Skin epidermis (tissue), 12 donors: ENCODE measurements around the gene ELMOD3.
"Not testable (repeated sequence)": the region's sequence is repeated elsewhere in the genome, so short reads cannot be mapped to it uniquely, and the experiment has no call there.

Experiments used
- H3K27ac ChIP-seq, 21 experiments: fragments of 200-600 bp; sonication (generic) in 11 of 21; one replicate each; pipeline ENCODE4 v1.5.0; 2020; ENCODE audit warnings: mild to moderate bottlenecking in 3 of 21, inconsistent platforms in 2 of 21, moderate library complexity in 2 of 21
- H3K4me3 ChIP-seq, 7 experiments: fragments of 200-600 bp; sonication (generic) in 2 of 7; one replicate each; pipeline ENCODE4 v1.5.0; 2020; ENCODE audit warnings: inconsistent platforms in 2 of 7, mild to moderate bottlenecking in 2 of 7, moderate library complexity in 1 of 7

The ELMOD3 gene

GRCh38 chr2:85354286-85355072 is at the start of gene ELMOD3, which contains the start of gene RETSAT:
TSS of gene ELMOD3 (plus strand) at chr2:85354769. CDS start at chr2:85357199, 2,430 bp downstream.
TSS of gene RETSAT (minus strand) at chr2:85354528. CDS start at chr2:85354507, 21 bp downstream.
- Histone ChIP-seq H3K27ac (peak within 1 kb of the TSS; percentile 43 to 97 (median 91)), H3K4me3 (peak within 1 kb of the TSS; percentile 57 to 79 (median 63))

GRCh38 chr2:85307527-85307897 is 47.1 kb upstream of the ELMOD3 start:
- H3K4me3 ChIP-seq, result no peak overlapping the region
- peak overlapping the region in 2 of 21 experiments; percentile 8 to 36 for H3K27ac ChIP-seq

DNA sequence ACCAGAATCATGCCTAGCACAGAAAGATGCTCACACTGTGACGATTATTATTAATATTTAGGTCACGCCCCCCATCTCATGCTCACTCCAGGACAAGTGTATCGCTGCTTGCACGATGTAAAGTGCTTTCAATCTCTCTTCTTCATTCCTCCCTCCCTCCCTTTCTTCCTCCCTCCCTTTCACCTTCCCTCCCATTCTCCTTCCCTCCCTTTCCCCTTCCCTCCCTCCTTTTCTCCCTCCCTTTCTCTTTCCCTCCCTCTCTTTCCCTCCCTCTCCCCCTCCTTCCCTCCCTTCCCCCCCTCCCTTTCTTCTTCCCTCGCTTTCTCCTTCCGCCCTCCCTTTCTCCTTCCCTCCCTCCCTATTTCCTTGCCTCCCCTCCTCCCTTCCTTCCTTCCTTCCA is 46.4 kb upstream of the ELMOD3 start:
- H3K27ac ChIP-seq, result no peak overlapping the region
- H3K4me3 ChIP-seq, result no peak overlapping the region

GRCh38 chr2:85308896-85309555 is 45.5 kb upstream of the ELMOD3 start:
- Histone ChIP-seq H3K4me3 (no peak overlapping the region), H3K27ac (peak overlapping the region in 9 of 21 experiments; percentile 6 to 71 (median 56))

GRCh38 chr2:85309699-85310321 is 44.8 kb upstream of the ELMOD3 start:
- Histone ChIP-seq H3K4me3 (no peak overlapping the region), H3K27ac (peak overlapping the region in 9 of 21 experiments; percentile 8 to 63 (median 29))

- H3K27ac ChIP-seq, result peak overlapping the region in 5 of 21 experiments; percentile 21 to 63 (median 56)
- no peak overlapping the region for H3K4me3 ChIP-seq
These were observed 44.2 kb upstream of the ELMOD3 start for GRCh38 chr2:85310330-85310729.

DNA sequence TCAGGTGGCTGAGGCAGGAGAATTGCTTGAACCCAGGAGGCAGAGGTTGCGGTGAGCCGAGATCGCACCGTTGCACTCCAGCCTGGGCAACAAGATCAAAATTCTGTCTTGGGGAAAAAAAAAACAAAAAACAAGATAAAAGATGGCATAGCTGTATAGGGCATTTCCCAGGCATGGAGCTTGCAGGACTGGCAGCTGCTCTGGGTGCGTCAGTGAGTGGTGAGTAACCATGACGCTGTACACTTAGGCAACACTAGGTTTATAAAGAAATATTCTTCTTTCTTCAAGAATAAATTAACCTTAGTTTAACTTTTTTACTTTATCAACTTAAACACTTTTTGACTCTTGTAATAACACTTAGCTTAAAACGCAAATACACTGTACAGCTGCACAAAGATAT is 42.2 kb upstream of the ELMOD3 start:
- Histone ChIP-seq H3K27ac (no peak overlapping the region), H3K4me3 (no peak overlapping the region)

- Histone ChIP-seq H3K4me3 (no peak overlapping the region), H3K27ac (peak overlapping the region in 1 of 21 experiments; percentile 11)
These were observed 39.7 kb upstream of the ELMOD3 start for GRCh38 chr2:85314884-85315242.

- H3K4me3 ChIP-seq, H3K27ac ChIP-seq: not testable (repeated sequence)
These were observed 38.6 kb upstream of the ELMOD3 start for GRCh38 chr2:85315921-85316320.

GRCh38 chr2:85318222-85319074 is 36.1 kb upstream of the ELMOD3 start:
- Histone ChIP-seq H3K4me3 (no peak overlapping the region), H3K27ac (peak overlapping the region in 1 of 21 experiments; percentile 34)

GRCh38 chr2:85319796-85320195 is 34.8 kb upstream of the ELMOD3 start:
- H3K27ac ChIP-seq, result no peak overlapping the region
- no peak overlapping the region for H3K4me3 ChIP-seq

DNA sequence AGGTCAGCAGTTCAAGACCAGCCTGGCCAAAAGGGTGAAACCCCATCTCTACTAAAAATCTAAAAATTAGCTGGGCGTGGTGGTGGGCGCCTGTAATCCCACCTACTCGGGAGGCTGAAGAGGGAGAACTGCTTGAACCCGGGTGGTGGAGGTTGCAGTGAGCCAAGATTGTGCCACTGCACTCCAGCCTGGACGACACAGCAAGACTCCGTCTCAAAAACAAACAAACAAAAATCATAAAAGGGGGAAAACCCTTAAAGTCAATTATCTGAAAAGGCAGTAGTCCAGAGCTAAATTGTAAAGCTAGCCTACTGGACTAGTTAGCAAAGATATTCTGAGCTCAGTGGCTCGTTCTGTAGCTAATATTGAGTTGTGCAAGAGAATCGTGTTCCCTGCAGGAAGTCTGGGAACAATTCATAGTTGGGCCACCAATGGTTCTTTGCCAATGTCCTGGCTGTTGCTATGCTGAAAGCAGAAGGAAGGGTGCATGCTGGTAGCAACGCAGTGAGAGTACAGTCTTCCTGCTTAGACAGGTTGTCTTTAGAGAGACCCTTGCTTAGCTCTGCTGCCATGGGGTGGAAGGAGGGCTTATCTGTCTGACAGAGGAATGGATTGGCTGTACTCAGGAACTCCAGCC is 31.1 kb upstream of the ELMOD3 start:
- Histone ChIP-seq H3K4me3 (no peak overlapping the region), H3K27ac (peak overlapping the region in 1 of 21 experiments; percentile 10)

GRCh38 chr2:85323988-85324367 is 30.6 kb upstream of the ELMOD3 start:
- H3K4me3 ChIP-seq, H3K27ac ChIP-seq: not testable (repeated sequence)

DNA sequence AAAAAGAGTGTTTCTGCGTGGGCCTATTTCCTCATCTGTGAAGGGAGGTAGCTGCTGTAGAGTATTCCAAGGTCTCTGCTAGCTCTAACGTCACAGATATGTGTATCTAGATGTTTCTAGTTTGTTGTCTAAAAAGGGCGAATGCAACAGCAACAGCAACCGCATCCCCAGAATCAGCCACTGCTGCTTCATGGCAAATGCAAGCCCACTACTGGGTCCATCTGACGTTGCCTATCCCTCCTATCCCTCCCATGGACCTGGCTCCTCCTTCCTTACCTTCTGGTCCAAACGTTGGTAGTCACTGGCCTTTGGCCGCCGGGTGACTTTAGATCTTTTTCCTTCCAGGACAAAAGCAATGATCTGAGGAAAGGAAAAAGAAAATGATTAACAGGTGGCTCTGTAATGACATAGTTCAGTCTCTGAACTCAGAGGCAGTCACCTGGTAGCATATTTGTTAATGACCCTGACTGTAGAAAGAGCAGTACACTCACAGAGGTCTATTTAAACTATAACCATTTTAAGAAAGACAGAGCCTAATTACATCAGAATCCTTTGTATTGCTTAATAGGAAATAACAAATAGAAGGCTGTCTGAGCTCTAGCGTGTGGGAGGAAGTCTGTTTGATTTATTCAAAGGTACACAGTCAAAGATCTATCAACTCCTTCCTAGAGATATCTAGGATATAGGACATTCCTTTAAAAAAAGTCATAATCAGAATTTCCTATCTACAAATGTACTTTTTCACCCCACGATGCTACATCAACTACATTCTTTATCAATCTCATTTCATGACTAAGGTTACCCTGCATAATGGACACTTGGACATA is 29.7 kb upstream of the ELMOD3 start:
- H3K27ac ChIP-seq, result peak overlapping the region in 5 of 21 experiments; percentile 34 to 94 (median 40)
- peak overlapping the region; percentile 4 to 82 (median 75) for H3K4me3 ChIP-seq

GRCh38 chr2:85325466-85325811 is 29.1 kb upstream of the ELMOD3 start:
- H3K27ac ChIP-seq, result peak overlapping the region in 5 of 21 experiments; percentile 23 to 94 (median 40)
- peak overlapping the region; percentile 56 to 82 (median 75) for H3K4me3 ChIP-seq

DNA sequence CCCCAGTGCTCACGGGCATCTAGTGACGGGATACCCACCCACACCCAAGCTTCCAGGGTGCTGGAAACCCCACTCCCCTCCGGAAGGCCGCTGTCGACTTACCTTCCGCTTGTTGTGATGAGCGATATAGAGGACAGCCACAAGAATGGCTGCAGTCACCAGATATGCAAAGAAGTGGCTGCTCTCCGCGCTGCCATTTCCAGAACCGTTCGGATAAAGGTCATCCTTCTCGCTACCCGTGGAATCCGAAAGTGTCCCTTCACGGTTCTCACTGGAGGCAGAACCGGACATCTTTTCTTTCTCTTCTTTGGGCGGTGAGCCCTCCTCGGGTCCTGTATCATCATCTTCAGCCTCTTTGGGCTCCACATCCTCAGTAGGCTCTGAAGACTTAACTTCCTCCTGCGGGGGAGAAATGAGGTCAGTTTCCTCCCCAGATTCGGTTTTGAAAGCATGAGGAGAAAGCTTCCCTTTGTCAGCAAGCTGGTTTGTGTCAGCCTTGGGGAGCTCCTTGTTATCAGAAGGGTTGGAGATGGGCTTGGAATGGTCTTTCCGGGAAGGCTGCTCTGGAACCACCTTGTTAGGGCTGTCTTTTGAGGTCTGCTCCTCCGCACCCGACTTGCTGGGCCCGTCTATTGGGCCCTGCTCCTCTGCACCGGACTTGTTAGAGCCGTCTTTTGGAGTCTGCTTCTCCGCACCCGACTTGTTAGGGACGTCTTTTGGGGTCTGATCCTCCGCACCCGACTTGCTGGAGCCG is 28.0 kb upstream of the ELMOD3 start:
- H3K4me3 ChIP-seq, result peak overlapping the region; percentile 56 to 82 (median 75)
- peak overlapping the region in 20 of 21 experiments; percentile 84 to 100 (median 97) for H3K27ac ChIP-seq

GRCh38 chr2:85327160-85327821 is 27.3 kb upstream of the ELMOD3 start:
- Histone ChIP-seq H3K27ac (peak overlapping the region; percentile 51 to 100 (median 97)), H3K4me3 (peak overlapping the region; percentile 56 to 82 (median 75))
